ENCODE results near the gene CD300C.
"Not testable (repeated sequence)": the region's sequence is repeated elsewhere in the genome, so short reads cannot be mapped to it uniquely, and the experiment has no call there.

CD300C gene

DNA sequence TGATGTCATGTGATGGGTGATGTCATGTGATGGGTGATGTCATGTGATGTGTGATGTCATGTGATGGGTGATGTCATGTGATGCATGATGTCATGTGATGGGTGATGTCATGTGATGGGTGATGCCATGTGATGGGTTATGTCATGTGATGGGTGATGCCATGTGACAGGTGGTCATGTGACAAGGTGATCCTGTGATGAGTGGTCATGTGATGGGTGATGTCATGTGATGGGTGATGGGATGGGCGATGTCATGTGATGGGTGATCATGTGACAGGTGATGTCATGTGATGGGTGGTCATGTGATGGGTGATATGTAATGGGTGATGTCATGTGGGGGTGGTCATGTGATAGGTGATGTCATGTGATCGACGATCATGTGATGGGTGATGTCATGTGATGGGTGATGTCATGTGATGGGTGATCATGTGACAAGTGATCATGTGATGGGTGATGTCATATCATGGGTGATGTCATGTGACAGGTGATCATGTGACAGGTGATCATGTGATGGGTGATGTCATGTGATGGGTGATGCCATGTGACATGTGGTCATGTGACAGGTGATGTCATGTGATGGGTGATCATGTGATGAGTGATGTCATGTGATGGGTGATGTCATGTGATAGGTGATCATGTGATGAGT, 31.8 kb downstream of the CD300C start:
- Histone ChIP-seq H2AFZ (ENCODE audit: low read length, unreplicated experiment) (no peak overlapping the region), H3K4me3 (ENCODE audit: low read depth, low read length) (no peak overlapping the region), H3K4me1 (ENCODE audit: control insufficient read depth, insufficient read depth, low read length, unreplicated experiment) (peaks cover 3% of the 10 kb centered on the region), H3K27ac (ENCODE audit: low read depth, low read length) (peak overlapping the region; percentile 44; the same call in 1 of the 2 replicates), H3K36me3 (ENCODE audit: insufficient read depth, low read length) (no peaks in the 10 kb centered on the region), H3K27me3 (ENCODE audit: insufficient read depth, low read length) (no peaks in the 10 kb centered on the region), H3K79me2 (ENCODE audit: control insufficient read depth, insufficient read depth, low read length, unreplicated experiment) (no peaks in the 10 kb centered on the region)

GRCh38 chr17:74512624-74513091, 33.3 kb downstream of the CD300C start:
- H3K79me2 ChIP-seq (ENCODE audit: control insufficient read depth, insufficient read depth, low read length, unreplicated experiment), result no peaks in the 10 kb centered on the region
- H3K4me3 ChIP-seq (ENCODE audit: low read depth, low read length), result no peak overlapping the region
- peak overlapping the region; percentile 70 for H3K27ac ChIP-seq (ENCODE audit: low read depth, low read length)
- no peaks in the 10 kb centered on the region for H3K27me3 ChIP-seq (ENCODE audit: insufficient read depth, low read length)
- no peaks in the 10 kb centered on the region for H3K36me3 ChIP-seq (ENCODE audit: insufficient read depth, low read length)
- H2AFZ ChIP-seq (ENCODE audit: low read length, unreplicated experiment), result no peak overlapping the region
- H3K4me1 ChIP-seq (ENCODE audit: control insufficient read depth, insufficient read depth, low read length, unreplicated experiment), result peaks cover 3% of the 10 kb centered on the region

DNA sequence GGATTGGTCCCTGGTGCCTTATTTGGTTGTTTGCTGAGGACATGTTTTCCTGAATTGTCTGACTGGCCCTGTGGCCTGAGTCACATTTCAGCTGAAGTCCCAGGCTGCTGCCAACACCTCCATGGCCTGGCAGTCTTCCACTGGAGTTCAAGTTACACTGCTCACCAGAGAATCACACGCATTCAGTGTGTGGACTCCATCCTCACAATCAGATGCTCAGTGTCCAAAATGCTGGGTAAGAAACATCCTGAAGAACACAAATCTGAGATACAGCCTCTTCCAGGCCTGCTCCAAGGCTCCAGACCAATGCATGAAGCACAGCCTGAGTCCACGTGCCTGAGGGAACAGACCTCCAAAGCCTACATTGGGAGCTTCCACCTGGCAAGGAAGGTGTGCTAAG, 33.9 kb downstream of the CD300C start:
- no peaks in the 10 kb centered on the region for H3K27me3 ChIP-seq (ENCODE audit: insufficient read depth, low read length)
- no peak overlapping the region for H3K4me3 ChIP-seq (ENCODE audit: low read depth, low read length)
- H3K79me2 ChIP-seq (ENCODE audit: control insufficient read depth, insufficient read depth, low read length, unreplicated experiment), result no peaks in the 10 kb centered on the region
- H3K36me3 ChIP-seq (ENCODE audit: insufficient read depth, low read length), result no peaks in the 10 kb centered on the region
- H3K27ac ChIP-seq (ENCODE audit: low read depth, low read length), result peak overlapping the region; percentile 70
- peaks cover 3% of the 10 kb centered on the region for H3K4me1 ChIP-seq (ENCODE audit: control insufficient read depth, insufficient read depth, low read length, unreplicated experiment)
- no peak overlapping the region for H2AFZ ChIP-seq (ENCODE audit: low read length, unreplicated experiment)

DNA sequence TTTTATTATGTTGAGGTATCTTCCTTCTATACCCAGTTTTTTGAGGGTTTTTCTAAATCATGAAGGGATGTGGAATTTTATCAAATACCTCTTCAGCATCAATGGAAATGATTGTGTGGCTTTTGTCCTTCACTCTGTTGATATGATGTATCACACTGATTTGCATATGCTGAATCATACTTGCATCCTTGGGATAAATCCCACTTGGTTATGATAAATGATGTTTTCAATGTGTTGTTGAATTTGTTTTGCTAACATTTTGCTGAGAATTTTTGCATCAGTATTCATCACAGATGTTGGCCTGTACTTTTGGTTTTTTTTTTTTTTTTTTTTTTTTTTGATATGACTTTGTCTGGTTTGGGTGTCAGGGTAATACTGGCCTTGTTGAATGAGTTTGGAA, 37.8 kb downstream of the CD300C start:
- Histone ChIP-seq H3K79me2 (ENCODE audit: control insufficient read depth, insufficient read depth, low read length, unreplicated experiment) (no peaks in the 10 kb centered on the region), H3K27me3 (ENCODE audit: insufficient read depth, low read length) (no peaks in the 10 kb centered on the region), H2AFZ (ENCODE audit: low read length, unreplicated experiment) (no peak overlapping the region), H3K27ac (ENCODE audit: low read depth, low read length) (no peak overlapping the region), H3K4me3 (ENCODE audit: low read depth, low read length) (no peak overlapping the region), H3K36me3 (ENCODE audit: insufficient read depth, low read length) (no peaks in the 10 kb centered on the region), H3K4me1 (ENCODE audit: control insufficient read depth, insufficient read depth, low read length, unreplicated experiment) (peaks cover 3% of the 10 kb centered on the region)

DNA sequence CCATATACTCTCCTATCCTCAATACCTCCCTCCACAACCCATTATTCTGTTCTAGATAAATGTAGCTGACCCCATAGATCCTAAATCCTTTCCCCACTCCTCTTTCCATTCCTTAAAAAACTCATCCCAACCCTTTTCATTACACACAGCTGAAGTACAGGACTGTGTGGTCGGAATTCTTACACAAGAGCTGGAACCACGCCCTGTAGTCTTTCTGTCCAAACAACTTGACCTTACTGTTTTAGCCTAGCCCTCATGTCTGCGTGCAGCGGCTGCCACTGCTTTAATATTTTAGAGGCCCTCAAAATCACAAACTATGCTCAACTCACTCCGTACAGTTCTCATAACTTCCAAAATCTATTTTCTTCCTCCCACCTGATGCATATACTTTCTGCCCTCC, 42.0 kb downstream of the CD300C start:
- H3K4me3 ChIP-seq (ENCODE audit: low read depth, low read length); H3K36me3 ChIP-seq (ENCODE audit: insufficient read depth, low read length); H3K27me3 ChIP-seq (ENCODE audit: insufficient read depth, low read length); H3K4me1 ChIP-seq (ENCODE audit: control insufficient read depth, insufficient read depth, low read length, unreplicated experiment); H3K27ac ChIP-seq (ENCODE audit: low read depth, low read length); H3K79me2 ChIP-seq (ENCODE audit: control insufficient read depth, insufficient read depth, low read length, unreplicated experiment); H2AFZ ChIP-seq (ENCODE audit: low read length, unreplicated experiment): not testable (repeated sequence)

DNA sequence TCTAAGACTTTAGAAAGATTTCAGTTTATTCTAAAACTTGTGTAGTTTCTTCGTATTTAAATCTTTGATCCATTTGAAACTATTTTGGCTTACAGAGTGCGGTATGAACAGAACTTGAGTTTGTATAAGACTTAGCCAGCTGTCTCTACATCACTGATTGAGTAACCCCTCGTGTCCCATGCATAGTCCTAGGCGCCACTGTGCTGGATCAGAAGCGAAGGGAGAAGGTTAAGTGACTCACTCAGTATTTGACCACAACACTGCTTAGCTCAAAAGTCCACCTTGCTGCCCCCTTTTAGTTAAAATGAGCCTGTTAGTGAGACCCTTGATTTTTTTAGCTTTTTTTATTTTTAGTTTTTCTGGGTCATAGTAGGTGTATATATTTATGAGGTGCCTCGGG, 43.1 kb downstream of the CD300C start:
- Histone ChIP-seq H3K79me2 (ENCODE audit: control insufficient read depth, insufficient read depth, low read length, unreplicated experiment) (no peaks in the 10 kb centered on the region), H3K4me3 (ENCODE audit: low read depth, low read length) (no peak overlapping the region), H2AFZ (ENCODE audit: low read length, unreplicated experiment) (no peak overlapping the region), H3K27me3 (ENCODE audit: insufficient read depth, low read length) (no peaks in the 10 kb centered on the region), H3K27ac (ENCODE audit: low read depth, low read length) (no peak overlapping the region), H3K4me1 (ENCODE audit: control insufficient read depth, insufficient read depth, low read length, unreplicated experiment) (no peaks in the 10 kb centered on the region), H3K36me3 (ENCODE audit: insufficient read depth, low read length) (no peaks in the 10 kb centered on the region)

- Histone ChIP-seq H3K27me3 (ENCODE audit: insufficient read depth, low read length) (0 out of 2 replicates have a peak, but pooled peaks cover 5% of the 10 kb centered on the region), H2AFZ (ENCODE audit: low read length, unreplicated experiment) (no peak overlapping the region), H3K79me2 (ENCODE audit: control insufficient read depth, insufficient read depth, low read length, unreplicated experiment) (no peaks in the 10 kb centered on the region), H3K36me3 (ENCODE audit: insufficient read depth, low read length) (no peaks in the 10 kb centered on the region), H3K27ac (ENCODE audit: low read depth, low read length) (no peak overlapping the region), H3K4me1 (ENCODE audit: control insufficient read depth, insufficient read depth, low read length, unreplicated experiment) (no peaks in the 10 kb centered on the region), H3K4me3 (ENCODE audit: low read depth, low read length) (no peak overlapping the region)
These were observed 45.9 kb downstream of the CD300C start for GRCh38 chr17:74499992-74500391.

GRCh38 chr17:74497471-74497870, 48.4 kb downstream of the CD300C start:
- Histone ChIP-seq H3K4me1 (ENCODE audit: control insufficient read depth, insufficient read depth, low read length, unreplicated experiment) (no peaks in the 10 kb centered on the region), H3K36me3 (ENCODE audit: insufficient read depth, low read length) (no peaks in the 10 kb centered on the region), H3K79me2 (ENCODE audit: control insufficient read depth, insufficient read depth, low read length, unreplicated experiment) (no peaks in the 10 kb centered on the region), H3K27me3 (ENCODE audit: insufficient read depth, low read length) (peaks cover 8% of the 10 kb centered on the region; the same call in 1 of the 2 replicates), H3K4me3 (ENCODE audit: low read depth, low read length) (no peak overlapping the region), H3K27ac (ENCODE audit: low read depth, low read length) (no peak overlapping the region), H2AFZ (ENCODE audit: low read length, unreplicated experiment) (no peak overlapping the region)

- no peaks in the 10 kb centered on the region for H3K36me3 ChIP-seq (ENCODE audit: insufficient read depth, low read length)
- H3K27ac ChIP-seq (ENCODE audit: low read depth, low read length), result no peak overlapping the region
- no peak overlapping the region for H2AFZ ChIP-seq (ENCODE audit: low read length, unreplicated experiment)
- H3K27me3 ChIP-seq (ENCODE audit: insufficient read depth, low read length), result peaks cover 12% of the 10 kb centered on the region
- no peaks in the 10 kb centered on the region for H3K4me1 ChIP-seq (ENCODE audit: control insufficient read depth, insufficient read depth, low read length, unreplicated experiment)
- no peak overlapping the region for H3K4me3 ChIP-seq (ENCODE audit: low read depth, low read length)
- no peaks in the 10 kb centered on the region for H3K79me2 ChIP-seq (ENCODE audit: control insufficient read depth, insufficient read depth, low read length, unreplicated experiment)
These were observed 52.5 kb downstream of the CD300C start for GRCh38 chr17:74493331-74493833.

GRCh38 chr17:74491626-74492025, 54.3 kb downstream of the CD300C start:
- Histone ChIP-seq H3K27ac (ENCODE audit: low read depth, low read length) (no peak overlapping the region), H3K27me3 (ENCODE audit: insufficient read depth, low read length) (peaks cover 12% of the 10 kb centered on the region), H3K79me2 (ENCODE audit: control insufficient read depth, insufficient read depth, low read length, unreplicated experiment) (no peaks in the 10 kb centered on the region), H2AFZ (ENCODE audit: low read length, unreplicated experiment) (no peak overlapping the region), H3K4me1 (ENCODE audit: control insufficient read depth, insufficient read depth, low read length, unreplicated experiment) (no peaks in the 10 kb centered on the region), H3K36me3 (ENCODE audit: insufficient read depth, low read length) (no peaks in the 10 kb centered on the region), H3K4me3 (ENCODE audit: low read depth, low read length) (no peak overlapping the region)

All from ACC112 (cell line).